Measurements from ENCODE around the gene FDXR.
A peak's percentile ranks its signal among the peaks of the same experiment; 100 is the strongest.

FDXR gene

GRCh38 chr17:74872313-74873036 lies at the start of gene FDXR:
Gene FDXR, minus strand, starts transcription at chr17:74872994. Its CDS starts 50 bp downstream, at chr17:74872944.
- DNase-seq (ENCODE audit: extremely low read depth, low read depth) = no peak
- H3K4me3 ChIP-seq (replicated peaks; ENCODE audit: low read depth, low read length) = peak within 1 kb of the TSS; percentile 95
- no peak for TF ChIP-seq CTCF (IDR thresholded peaks at IDR 0.05; ENCODE audit: low read depth, low read length, missing control alignments)

GRCh38 chr17:74922172-74922571 lies 49.4 kb upstream of the FDXR start:
- no peak for TF ChIP-seq CTCF (IDR thresholded peaks at IDR 0.05; ENCODE audit: low read depth, low read length, missing control alignments)
- no peak for DNase-seq (ENCODE audit: extremely low read depth, low read depth)
- no peak overlapping the region for H3K4me3 ChIP-seq (replicated peaks; ENCODE audit: low read depth, low read length)

- H3K4me3 ChIP-seq (replicated peaks; ENCODE audit: low read depth, low read length) = no peak overlapping the region
- DNase-seq (ENCODE audit: extremely low read depth, low read depth) = no peak
- no peak for TF ChIP-seq CTCF (IDR thresholded peaks at IDR 0.05; ENCODE audit: low read depth, low read length, missing control alignments)
Observed at GRCh38 chr17:74921769-74922168, 49.0 kb upstream of the FDXR start.

- H3K4me3 ChIP-seq (replicated peaks; ENCODE audit: low read depth, low read length) = no peak overlapping the region
- DNase-seq (ENCODE audit: extremely low read depth, low read depth) = no peak
- TF ChIP-seq CTCF (IDR thresholded peaks at IDR 0.05; ENCODE audit: low read depth, low read length, missing control alignments) = no peak
Observed at GRCh38 chr17:74921026-74921681, 48.4 kb upstream of the FDXR start.

GRCh38 chr17:74920642-74921025 lies 47.8 kb upstream of the FDXR start:
- no peak for DNase-seq (ENCODE audit: extremely low read depth, low read depth)
- no peak for TF ChIP-seq CTCF (IDR thresholded peaks at IDR 0.05; ENCODE audit: low read depth, low read length, missing control alignments)
- no peak overlapping the region for H3K4me3 ChIP-seq (replicated peaks; ENCODE audit: low read depth, low read length)

- H3K4me3 ChIP-seq (replicated peaks; ENCODE audit: low read depth, low read length) = no peak overlapping the region
- no peak for TF ChIP-seq CTCF (IDR thresholded peaks at IDR 0.05; ENCODE audit: low read depth, low read length, missing control alignments)
- no peak for DNase-seq (ENCODE audit: extremely low read depth, low read depth)
Observed at GRCh38 chr17:74920306-74920620, 47.5 kb upstream of the FDXR start.

Data from HFF-Myc (cell line).